Measurements from ENCODE around the gene DPPA3.
"Not testable (repeated sequence)": the region's sequence is repeated elsewhere in the genome, so short reads cannot be mapped to it uniquely, and the experiment has no call there.

DNA sequence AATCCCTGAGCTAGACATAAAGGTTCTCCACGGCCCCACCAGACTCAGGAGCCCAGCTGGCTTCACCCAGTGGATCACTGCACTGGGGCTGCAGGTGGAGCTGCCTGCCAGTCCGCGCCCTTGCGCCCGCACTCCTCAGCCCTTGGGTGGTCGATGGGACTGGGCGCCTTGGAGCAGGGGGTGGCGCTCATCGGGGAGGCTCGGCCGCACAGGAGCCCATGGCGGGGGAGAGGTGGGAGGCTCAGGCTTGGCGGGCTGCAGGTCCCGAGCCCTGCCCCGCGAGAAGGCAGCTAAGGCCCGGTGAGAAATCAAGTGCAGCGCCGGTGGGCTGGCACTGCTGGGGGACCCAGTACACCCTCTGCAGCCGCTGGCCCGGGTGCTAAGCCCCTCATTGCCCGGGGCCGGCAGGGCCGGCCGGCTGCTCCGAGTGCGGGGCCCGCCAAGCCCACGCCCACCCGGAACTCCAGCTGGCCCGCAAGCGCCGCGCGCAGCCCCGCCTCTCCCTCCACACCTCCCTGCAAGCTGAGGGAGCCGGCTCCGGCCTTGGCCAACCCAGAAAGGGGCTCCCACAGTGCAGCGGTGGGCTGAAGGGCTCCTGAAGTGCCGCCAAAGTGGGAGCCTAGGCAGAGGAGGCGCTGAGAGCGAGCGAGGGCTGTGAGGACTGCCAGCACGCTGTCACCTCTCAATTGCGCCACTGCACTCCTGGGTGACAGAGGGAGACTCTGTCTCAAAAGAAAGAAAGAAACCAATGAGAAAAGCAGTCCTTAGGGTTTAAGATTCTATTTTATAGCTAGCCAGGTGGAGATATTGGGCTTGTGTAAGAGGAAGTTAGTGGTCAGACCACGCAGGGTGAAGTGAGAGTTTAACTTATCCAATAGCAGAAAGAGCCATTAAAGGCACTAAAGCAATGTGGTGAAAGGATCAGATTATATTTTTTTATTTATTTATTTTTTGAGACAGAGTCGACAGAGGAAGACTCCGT lies 41.0 kb downstream of the DPPA3 start:
- TF ChIP-seq, protein P1, sequence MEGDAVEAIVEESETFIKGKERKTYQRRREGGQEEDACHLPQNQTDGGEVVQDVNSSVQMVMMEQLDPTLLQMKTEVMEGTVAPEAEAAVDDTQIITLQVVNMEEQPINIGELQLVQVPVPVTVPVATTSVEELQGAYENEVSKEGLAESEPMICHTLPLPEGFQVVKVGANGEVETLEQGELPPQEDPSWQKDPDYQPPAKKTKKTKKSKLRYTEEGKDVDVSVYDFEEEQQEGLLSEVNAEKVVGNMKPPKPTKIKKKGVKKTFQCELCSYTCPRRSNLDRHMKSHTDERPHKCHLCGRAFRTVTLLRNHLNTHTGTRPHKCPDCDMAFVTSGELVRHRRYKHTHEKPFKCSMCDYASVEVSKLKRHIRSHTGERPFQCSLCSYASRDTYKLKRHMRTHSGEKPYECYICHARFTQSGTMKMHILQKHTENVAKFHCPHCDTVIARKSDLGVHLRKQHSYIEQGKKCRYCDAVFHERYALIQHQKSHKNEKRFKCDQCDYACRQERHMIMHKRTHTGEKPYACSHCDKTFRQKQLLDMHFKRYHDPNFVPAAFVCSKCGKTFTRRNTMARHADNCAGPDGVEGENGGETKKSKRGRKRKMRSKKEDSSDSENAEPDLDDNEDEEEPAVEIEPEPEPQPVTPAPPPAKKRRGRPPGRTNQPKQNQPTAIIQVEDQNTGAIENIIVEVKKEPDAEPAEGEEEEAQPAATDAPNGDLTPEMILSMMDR (conservative IDR thresholded peaks at IDR 0.05 in 1 of 2, IDR thresholded peaks at IDR 0.05 in 1 of 2; ENCODE audit: low read depth in 1 of 2, low read length in 2 of 2), result not testable (repeated sequence)
- TF ChIP-seq EZH2 (IDR thresholded peaks at IDR 0.05; ENCODE audit: low read length, missing control alignments), result not testable (repeated sequence)
